Fibroblast of gingiva (primary cell): Measurements from ENCODE around the gene SMARCAL1.

Experiments used
- DNase-seq: peaks from one replicate; pipeline ENCODE4 v3.0.0-alpha.2; 2011; ENCODE audit warnings: low read depth

The SMARCAL1 gene

GRCh38 chr2:216477283-216478035 lies 65.2 kb downstream of the SMARCAL1 start:
- no peak for DNase-seq

- no peak for DNase-seq
Observed at GRCh38 chr2:216478151-216478550, 65.9 kb downstream of the SMARCAL1 start.

GRCh38 chr2:216478791-216479190 lies 66.5 kb downstream of the SMARCAL1 start:
- DNase-seq: no peak

- DNase-seq: no peak
Observed at GRCh38 chr2:216480221-216480620, 67.9 kb downstream of the SMARCAL1 start.

- DNase-seq: no peak
Observed at GRCh38 chr2:216482640-216483039, 70.4 kb downstream of the SMARCAL1 start.

GRCh38 chr2:216485237-216485636 lies 73.0 kb downstream of the SMARCAL1 start:
- DNase-seq: no peak

- no peak for DNase-seq
Observed at GRCh38 chr2:216485745-216486144, 73.5 kb downstream of the SMARCAL1 start.

GRCh38 chr2:216486271-216486670 lies 74.0 kb downstream of the SMARCAL1 start:
- DNase-seq: no peak

- DNase-seq: no peak
Observed at GRCh38 chr2:216486708-216487107, 74.4 kb downstream of the SMARCAL1 start.

- DNase-seq: peak; percentile 59
Observed at GRCh38 chr2:216490061-216490460, 77.8 kb downstream of the SMARCAL1 start.

GRCh38 chr2:216491793-216492596 lies 79.7 kb downstream of the SMARCAL1 start:
- DNase-seq: no peak

GRCh38 chr2:216492597-216493333 lies 80.5 kb downstream of the SMARCAL1 start:
- DNase-seq: peak; percentile 41

- no peak for DNase-seq
Observed at GRCh38 chr2:216493334-216493685, 81.0 kb downstream of the SMARCAL1 start.

- DNase-seq: peak; percentile 14
Observed at GRCh38 chr2:216495656-216496055, 83.4 kb downstream of the SMARCAL1 start.

- DNase-seq: no peak
Observed at GRCh38 chr2:216497382-216498069, 85.2 kb downstream of the SMARCAL1 start.

GRCh38 chr2:216498070-216498378 lies 85.7 kb downstream of the SMARCAL1 start:
- DNase-seq: no peak

- DNase-seq: peak; percentile 97
Observed at GRCh38 chr2:216498379-216499352, 86.4 kb downstream of the SMARCAL1 start, which contains the start of gene RPL37A. Gene RPL37A, plus strand, starts transcription at chr2:216498844. Its CDS starts 31 bp downstream, at chr2:216498875.

GRCh38 chr2:216499641-216500218 lies 87.4 kb downstream of the SMARCAL1 start:
- DNase-seq: peak; percentile 10

- DNase-seq: no peak
Observed at GRCh38 chr2:216500572-216500971, 88.3 kb downstream of the SMARCAL1 start.

- DNase-seq: no peak
Observed at GRCh38 chr2:216501854-216502253, 89.6 kb downstream of the SMARCAL1 start.
